Esophagus (tissue), 2 donors: Measurements from ENCODE around the gene MYO10. TPM values are rescaled to one million over a fixed set of nuclear protein-coding genes. Genes with fewer than 3 reads are reported as not detected.

Experiments used
- H3K27ac ChIP-seq, 2 donors: one replicate each; pipeline ENCODE4 v1.5.1; 2013; ENCODE audit warnings: low read depth in 2 of 2, mild to moderate bottlenecking in 2 of 2, inconsistent platforms in 1 of 2, low read length in 1 of 2, moderate library complexity in 1 of 2
- H3K27me3 ChIP-seq, 2 donors: one replicate each; pipeline ENCODE4 v1.6.1; 2013; ENCODE audit warnings: low read length in 2 of 2, control low read depth in 1 of 2, mild to moderate bottlenecking in 1 of 2; ENCODE audit not compliant: insufficient read depth in 2 of 2, control insufficient read depth in 1 of 2
- H3K36me3 ChIP-seq, 2 donors: one replicate each; pipeline ENCODE4 v1.6.1; 2013; ENCODE audit warnings: low read length in 1 of 2; ENCODE audit not compliant: control insufficient read depth in 2 of 2, insufficient read depth in 2 of 2
- H3K4me1 ChIP-seq, 2 donors: one replicate each; pipeline ENCODE4 v1.6.1; 2013; ENCODE audit warnings: low read length in 1 of 2; ENCODE audit not compliant: control insufficient read depth in 2 of 2, insufficient read depth in 2 of 2
- H3K4me3 ChIP-seq, 2 donors: one replicate each; pipeline ENCODE4 v1.5.1; 2013; ENCODE audit warnings: low read length in 2 of 2, mild to moderate bottlenecking in 2 of 2, low read depth in 1 of 2, moderate library complexity in 1 of 2
- H3K9me3 ChIP-seq, 2 donors: one replicate each; pipeline ENCODE4 v1.6.1; 2013; ENCODE audit warnings: mild to moderate bottlenecking in 2 of 2, low read depth in 1 of 2, low read length in 1 of 2, moderate library complexity in 1 of 2; ENCODE audit not compliant: control insufficient read depth in 2 of 2, insufficient read depth in 1 of 2
- WGBS, 2 donors: extraction: QIAGEN DNeasy Blood & Tissue Kit; methylation state at CpG; one replicate each; pipeline ENCODE4 v1.1.7; 2013; 5-methylcytosine and 5-hydroxymethylcytosine counted together
- polyA plus RNA-seq, 2 donors: library from polyadenylated mRNA; stranded (reverse); fragments of 200-250 nt; gene quantifications; one replicate each; pipeline ENCODE4 v1.2.3, GENCODE V29; 2013
- donor health status: healthy with polysubstance abuse.
- donor health status: Bipolar disorder and iron deficiency.

The MYO10 gene
- polyA plus RNA-seq, 2 donors: 5.8 to 5.9 TPM

GRCh38 chr5:16909464-16909863 lies 26.6 kb downstream of the MYO10 start:
- Histone ChIP-seq H3K4me1 (peaks cover 0 to 2% of the 10 kb centered on the region in 2 donors), H3K27ac (peak overlapping the region in 1 of 2 donors; percentile 4)
- 67 to 73% methylated on average over 7 of the region's 7 CpGs for WGBS, 2 donors

GRCh38 chr5:16907270-16907669 lies 28.8 kb downstream of the MYO10 start:
- peaks cover 0 to 2% of the 10 kb centered on the region in 2 donors for H3K4me1 ChIP-seq
- WGBS, 2 donors: 57 to 70% methylated on average over 4 of the region's 4 CpGs
- H3K27ac ChIP-seq: no peak overlapping the region
- peaks cover 0 to 3% of the 10 kb centered on the region in 2 donors for H3K36me3 ChIP-seq
- no peaks in the 10 kb centered on the region for H3K27me3 ChIP-seq
- no peaks in the 10 kb centered on the region for H3K9me3 ChIP-seq
- H3K4me3 ChIP-seq: no peak overlapping the region

More at GRCh38 chr5:16909464-16909863, 26.6 kb downstream of the MYO10 start:
- Histone ChIP-seq H3K36me3 (peaks cover 0 to 3% of the 10 kb centered on the region in 2 donors), H3K27me3 (no peaks in the 10 kb centered on the region), H3K9me3 (no peaks in the 10 kb centered on the region), H3K4me3 (no peak overlapping the region)

GRCh38 chr5:16906255-16906654 lies 29.8 kb downstream of the MYO10 start:
- 92 to 94% methylated on average over 4 of the region's 4 CpGs for WGBS, 2 donors
- H3K27ac ChIP-seq: no peak overlapping the region
- H3K9me3 ChIP-seq: no peaks in the 10 kb centered on the region
- H3K27me3 ChIP-seq: no peaks in the 10 kb centered on the region
- H3K4me3 ChIP-seq: no peak overlapping the region
- peaks cover 0 to 2% of the 10 kb centered on the region in 2 donors for H3K4me1 ChIP-seq
- H3K36me3 ChIP-seq: peaks cover 0 to 3% of the 10 kb centered on the region in 2 donors

GRCh38 chr5:16903480-16904300 lies 32.4 kb downstream of the MYO10 start:
- H3K4me3 ChIP-seq: no peak overlapping the region
- peaks cover 0 to 3% of the 10 kb centered on the region in 2 donors for H3K36me3 ChIP-seq
- peaks cover 0 to 4% of the 10 kb centered on the region in 2 donors for H3K4me1 ChIP-seq
- H3K27me3 ChIP-seq: no peaks in the 10 kb centered on the region
- H3K9me3 ChIP-seq: no peaks in the 10 kb centered on the region
- WGBS, 2 donors: 77 to 91% methylated on average over 7 of the region's 7 CpGs
- H3K27ac ChIP-seq: no peak overlapping the region

GRCh38 chr5:16902846-16903245 lies 33.2 kb downstream of the MYO10 start:
- WGBS, 2 donors: 57 to 62% methylated on average over 9 of the region's 9 CpGs
- H3K27me3 ChIP-seq: no peaks in the 10 kb centered on the region
- H3K9me3 ChIP-seq: no peaks in the 10 kb centered on the region
- H3K4me3 ChIP-seq: no peak overlapping the region
- H3K27ac ChIP-seq: peak overlapping the region in 1 of 2 donors; percentile 21
- peaks cover 0 to 3% of the 10 kb centered on the region in 2 donors for H3K36me3 ChIP-seq
- peaks cover 0 to 4% of the 10 kb centered on the region in 2 donors for H3K4me1 ChIP-seq

- Histone ChIP-seq H3K4me3 (no peak overlapping the region), H3K27ac (no peak overlapping the region), H3K9me3 (no peaks in the 10 kb centered on the region), H3K27me3 (no peaks in the 10 kb centered on the region), H3K4me1 (peaks cover 0 to 7% of the 10 kb centered on the region in 2 donors), H3K36me3 (peaks cover 0 to 3% of the 10 kb centered on the region in 2 donors)
- 77 to 79% methylated on average over 13 of the region's 13 CpGs for WGBS, 2 donors
Measured at GRCh38 chr5:16901021-16901644, 35.0 kb downstream of the MYO10 start.

- WGBS, 2 donors: 59 to 66% methylated on average over 12 of the region's 12 CpGs
- Histone ChIP-seq H3K27ac (no peak overlapping the region), H3K4me1 (peaks cover 0 to 8% of the 10 kb centered on the region in 2 donors), H3K27me3 (no peaks in the 10 kb centered on the region), H3K9me3 (no peaks in the 10 kb centered on the region), H3K4me3 (no peak overlapping the region), H3K36me3 (no peaks in the 10 kb centered on the region)
Measured at GRCh38 chr5:16899171-16899570, 36.9 kb downstream of the MYO10 start.

- 93 to 96% methylated on average over 6 of the region's 6 CpGs for WGBS, 2 donors
- H3K27me3 ChIP-seq: no peaks in the 10 kb centered on the region
- no peak overlapping the region for H3K27ac ChIP-seq
- H3K4me1 ChIP-seq: peaks cover 0 to 8% of the 10 kb centered on the region in 2 donors
- no peaks in the 10 kb centered on the region for H3K36me3 ChIP-seq
- no peak overlapping the region for H3K4me3 ChIP-seq
- H3K9me3 ChIP-seq: no peaks in the 10 kb centered on the region
Measured at GRCh38 chr5:16897800-16898199, 38.3 kb downstream of the MYO10 start.

- Histone ChIP-seq H3K27ac (no peak overlapping the region), H3K27me3 (no peaks in the 10 kb centered on the region), H3K36me3 (no peaks in the 10 kb centered on the region), H3K4me3 (no peak overlapping the region), H3K4me1 (peaks cover 0 to 8% of the 10 kb centered on the region in 2 donors), H3K9me3 (no peaks in the 10 kb centered on the region)
- 37 to 63% methylated on average over 7 of the region's 7 CpGs for WGBS, 2 donors
Measured at GRCh38 chr5:16897284-16897704, 38.8 kb downstream of the MYO10 start.
